ENCODE results near the gene USP21.

DNA sequence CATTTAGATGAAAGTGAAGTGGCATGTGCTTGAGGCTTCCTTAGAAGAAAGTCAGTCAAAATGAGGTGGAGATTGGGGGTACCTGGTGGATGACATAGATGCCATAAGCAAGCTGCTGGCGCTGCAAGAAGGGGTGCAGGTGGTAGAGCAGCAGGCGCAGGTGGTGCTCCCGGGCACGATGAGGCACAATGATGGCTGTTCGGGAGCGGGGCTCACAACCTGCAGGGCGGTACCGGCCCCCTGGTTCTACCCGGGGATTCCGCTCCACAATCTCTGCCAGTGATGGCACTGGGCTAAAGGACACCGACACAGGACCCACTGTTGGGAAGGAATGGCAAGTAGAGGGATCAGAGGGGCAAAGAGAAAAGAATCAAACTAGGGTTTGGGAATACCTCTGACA is 15.6 kb downstream of the USP21 start:
- TF ChIP-seq, protein P1, sequence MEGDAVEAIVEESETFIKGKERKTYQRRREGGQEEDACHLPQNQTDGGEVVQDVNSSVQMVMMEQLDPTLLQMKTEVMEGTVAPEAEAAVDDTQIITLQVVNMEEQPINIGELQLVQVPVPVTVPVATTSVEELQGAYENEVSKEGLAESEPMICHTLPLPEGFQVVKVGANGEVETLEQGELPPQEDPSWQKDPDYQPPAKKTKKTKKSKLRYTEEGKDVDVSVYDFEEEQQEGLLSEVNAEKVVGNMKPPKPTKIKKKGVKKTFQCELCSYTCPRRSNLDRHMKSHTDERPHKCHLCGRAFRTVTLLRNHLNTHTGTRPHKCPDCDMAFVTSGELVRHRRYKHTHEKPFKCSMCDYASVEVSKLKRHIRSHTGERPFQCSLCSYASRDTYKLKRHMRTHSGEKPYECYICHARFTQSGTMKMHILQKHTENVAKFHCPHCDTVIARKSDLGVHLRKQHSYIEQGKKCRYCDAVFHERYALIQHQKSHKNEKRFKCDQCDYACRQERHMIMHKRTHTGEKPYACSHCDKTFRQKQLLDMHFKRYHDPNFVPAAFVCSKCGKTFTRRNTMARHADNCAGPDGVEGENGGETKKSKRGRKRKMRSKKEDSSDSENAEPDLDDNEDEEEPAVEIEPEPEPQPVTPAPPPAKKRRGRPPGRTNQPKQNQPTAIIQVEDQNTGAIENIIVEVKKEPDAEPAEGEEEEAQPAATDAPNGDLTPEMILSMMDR (IDR thresholded peaks at IDR 0.05; ENCODE audit: low read length), result no peak
- TF ChIP-seq EZH2 (optimal IDR thresholded peaks at IDR 0.05; ENCODE audit: low read depth, low read length), result no peak
- TF ChIP-seq EZH2phosphoT487 (IDR thresholded peaks at IDR 0.05; ENCODE audit: low read length), result no peak

Measured in MM.1S (cell line).